Mammary epithelial cell (primary cell): Measurements from ENCODE around the gene EEF1E1.

Experiments used
- CTCF ChIP-seq, 2 donors: IDR thresholded peaks in 1 of 2; conservative IDR thresholded peaks in 1 of 2; 2 replicates each; pipeline ENCODE4 v1.5.1; 2011 to 2012; ENCODE audit warnings: inconsistent platforms in 2 of 2, low read length in 2 of 2, mild to moderate bottlenecking in 2 of 2, control low read depth in 1 of 2, low read depth in 1 of 2; ENCODE audit not compliant: insufficient read depth in 1 of 2; ENCODE audit errors: extremely low read depth in 1 of 2
- EZH2 ChIP-seq: IDR thresholded peaks from 2 replicates; pipeline ENCODE4 v1.6.1; 2012; ENCODE audit warnings: low read length, inconsistent platforms, borderline replicate concordance

GRCh38 chr6:8086755-8087306, 15.5 kb downstream of the EEF1E1 start:
- TF ChIP-seq EZH2 = no peak
- TF ChIP-seq CTCF (conservative IDR thresholded peaks at IDR 0.05 in 1 of 2, IDR thresholded peaks at IDR 0.05 in 1 of 2; ENCODE audit: extremely low read depth in 1 of 2, insufficient read depth in 1 of 2, low read depth in 1 of 2, low read length in 2 of 2) = no peak
